ENCODE data around the gene CNBP. TPM values are rescaled to one million over a fixed set of nuclear protein-coding genes. Genes with fewer than 3 reads are reported as not detected.

CNBP gene
- total and polyA plus RNA-seq, 2 of the 13 experiments (the other 11 are each of a cell fraction or from before 2014, with no cell fraction given), result 282 to 354 TPM

- TF ChIP-seq GLI4 (CRISPR knock-in tag; IDR thresholded peaks at IDR 0.05; ENCODE audit: borderline replicate concordance) (peak; percentile 87; the same call in 1 of the 2 replicates), CCAR2 (optimal IDR thresholded peaks at IDR 0.05; ENCODE audit: low read depth, low read length) (no peak), ZSCAN21 (CRISPR knock-in tag; IDR thresholded peaks at IDR 0.05; ENCODE audit: borderline replicate concordance) (peak; percentile 68; the same call in 1 of the 2 replicates), ZMAT5 (CRISPR knock-in tag; IDR thresholded peaks at IDR 0.05; ENCODE audit: borderline replicate concordance, low read depth) (no peak), ZBTB4 (CRISPR knock-in tag; IDR thresholded peaks at IDR 0.05; ENCODE audit: borderline replicate concordance) (0 out of 2 replicates have a peak, but pooled peaks have one; percentile 23), GMEB2 (CRISPR knock-in tag; IDR thresholded peaks at IDR 0.05; ENCODE audit: low read depth) (peak; percentile 67; the same call in 1 of the 2 replicates), WIZ (CRISPR knock-in tag; IDR thresholded peaks at IDR 0.05) (peak; percentile 80; the same call in 1 of the 2 replicates), ATF6 (CRISPR knock-in tag; conservative IDR thresholded peaks at IDR 0.05) (no peak), ZBTB33 (CRISPR knock-in tag; IDR thresholded peaks at IDR 0.05) (no peak), POLR2G (IDR thresholded peaks at IDR 0.05; ENCODE audit: low read depth, low read length) (peak; percentile 98), ZNF317 (CRISPR knock-in tag; IDR thresholded peaks at IDR 0.05) (no peak), ZFP41 (CRISPR knock-in tag; IDR thresholded peaks at IDR 0.05; ENCODE audit: borderline replicate concordance) (no peak), GTF2F1 (IDR thresholded peaks at IDR 0.05; ENCODE audit: low read length) (no peak; the same call in 1 of the 2 replicates), NR2F2 (IDR thresholded peaks at IDR 0.05; ENCODE audit: borderline replicate concordance, low read depth) (0 out of 2 replicates have a peak, but pooled peaks have one; percentile 16)
Measured at GRCh38 chr3:129183569-129184395, at the start of gene CNBP (continued).

Data from HepG2 (cell line).